Hematopoietic multipotent progenitor cell treated with erythropoietin and hydrocortisone succinate and interleukin-3 and kit ligand, for 8 days (in vitro differentiated cells): ENCODE measurements around the gene MMP25.
"Not testable (repeated sequence)": the region's sequence is repeated elsewhere in the genome, so short reads cannot be mapped to it uniquely, and the experiment has no call there.

Experiments
- DNase-seq: peaks from one replicate; pipeline ENCODE4 v3.0.0-alpha.2; 2015

Gene MMP25

DNA sequence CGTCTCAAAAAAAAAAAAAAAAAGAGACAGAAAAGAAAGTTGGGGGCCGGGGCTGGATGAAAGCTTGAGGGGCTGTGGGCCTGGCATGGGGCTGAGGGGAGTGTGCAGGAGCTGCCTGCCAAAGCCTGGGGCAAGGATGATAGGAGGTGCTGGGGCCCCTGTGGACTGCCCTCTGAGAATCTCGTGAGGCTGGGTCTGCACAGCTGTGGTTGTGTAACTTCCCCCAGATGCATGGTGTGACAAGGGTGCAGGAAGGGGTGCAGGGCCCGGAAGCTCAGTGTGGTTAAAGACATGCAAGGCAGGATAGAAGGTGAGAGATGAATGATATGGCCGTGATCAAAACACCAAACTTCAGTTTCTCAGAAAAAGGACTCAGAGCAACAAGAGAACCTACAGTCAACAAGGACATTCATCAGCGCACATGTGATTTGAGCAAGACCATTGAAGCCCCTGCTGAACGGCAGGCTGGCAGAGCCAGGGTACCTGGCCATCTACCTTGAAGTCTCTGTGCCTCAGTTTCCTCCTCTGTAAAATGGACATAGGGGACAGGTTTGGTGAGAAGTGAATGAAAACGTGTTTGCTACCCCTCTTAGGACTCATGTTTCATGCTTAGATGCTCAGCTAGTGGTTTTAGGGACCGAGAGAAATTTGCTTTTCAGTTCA is 28.6 kb downstream of the MMP25 start:
- DNase-seq, result peak; percentile 41

DNA sequence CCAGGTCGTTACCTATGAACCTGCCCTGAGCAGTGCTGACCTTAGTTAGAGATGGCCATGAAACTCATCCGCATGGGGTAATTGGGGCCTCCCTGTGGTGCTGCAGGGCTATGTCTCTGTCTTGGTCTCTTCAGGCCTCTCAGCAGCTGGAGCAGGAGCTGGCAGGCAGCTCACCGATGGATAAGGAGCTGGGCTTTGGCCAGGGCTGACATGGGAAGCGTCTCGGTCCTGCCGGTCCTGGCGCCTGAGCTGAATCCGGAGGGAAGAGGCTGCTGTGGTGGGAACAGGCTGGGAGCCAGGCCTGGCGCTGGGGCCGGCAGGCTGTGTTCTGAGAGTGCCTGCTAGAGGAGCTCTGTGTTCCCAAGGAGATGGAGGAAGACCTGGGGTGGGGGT is 29.2 kb downstream of the MMP25 start:
- no peak for DNase-seq

DNA sequence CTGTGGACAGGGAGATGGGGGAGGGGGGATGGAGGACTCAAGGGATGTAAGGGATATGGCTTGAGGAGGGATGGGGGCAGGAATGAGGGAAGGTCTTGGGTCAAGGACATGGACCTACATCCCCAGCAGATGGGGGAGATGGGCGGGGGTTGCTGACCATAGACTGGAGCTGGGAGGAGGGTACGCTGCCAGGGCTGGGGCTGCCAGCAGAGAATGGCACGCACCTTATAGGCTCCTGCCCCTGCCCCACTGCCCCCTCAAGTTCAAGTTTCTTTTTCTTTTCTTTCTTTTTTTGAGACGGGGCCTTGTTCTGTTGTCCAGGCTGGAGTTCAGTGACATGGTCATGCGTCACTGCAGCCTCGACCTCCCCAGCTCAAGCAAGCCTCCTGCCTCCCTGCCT is 29.6 kb downstream of the MMP25 start:
- not testable (repeated sequence) for DNase-seq

DNA sequence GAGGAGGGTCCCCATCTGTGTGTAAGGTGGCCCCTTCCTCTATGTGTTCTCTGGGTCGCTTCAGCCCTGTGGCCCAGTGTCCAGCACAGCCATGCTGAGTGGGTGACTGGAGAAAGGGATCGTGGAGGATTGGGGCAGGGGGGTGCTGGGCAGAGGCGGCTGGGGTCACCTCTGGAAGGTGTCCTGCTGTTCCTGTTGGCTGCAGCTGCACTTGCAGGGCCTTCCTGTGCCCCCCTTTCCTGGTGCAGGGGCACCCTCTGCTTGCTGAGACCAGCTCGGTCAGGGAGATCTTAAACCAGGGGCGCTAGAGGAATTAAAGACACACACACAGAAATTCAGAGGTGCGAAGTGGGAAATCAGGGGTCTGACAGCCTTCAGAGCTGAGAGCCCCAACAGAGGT is 30.2 kb downstream of the MMP25 start:
- no peak for DNase-seq

DNA sequence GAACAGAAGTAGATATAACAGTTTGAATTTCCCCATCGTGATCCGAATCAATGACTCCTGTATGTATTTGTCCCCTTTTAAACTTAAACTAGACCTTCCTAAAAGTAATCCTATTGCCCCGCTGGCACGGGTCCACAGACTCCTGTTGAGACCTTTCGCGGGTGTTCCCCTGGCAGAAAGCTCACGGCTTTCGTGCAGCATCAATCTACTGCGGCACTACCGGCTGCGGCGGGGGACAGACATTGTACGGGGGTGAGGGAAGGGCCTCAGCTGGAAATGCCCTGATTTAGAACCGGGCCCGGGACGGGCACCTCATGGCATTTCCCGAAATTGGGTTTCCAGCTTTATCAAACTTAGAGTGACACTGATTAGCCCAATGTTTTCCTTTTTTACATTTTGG is 33.7 kb downstream of the MMP25 start:
- no peak for DNase-seq

GRCh38 chr16:3081957-3082356 is 35.6 kb downstream of the MMP25 start:
- not testable (repeated sequence) for DNase-seq

- DNase-seq, result not testable (repeated sequence)
These were observed 37.0 kb downstream of the MMP25 start for GRCh38 chr16:3083408-3083807.

DNA sequence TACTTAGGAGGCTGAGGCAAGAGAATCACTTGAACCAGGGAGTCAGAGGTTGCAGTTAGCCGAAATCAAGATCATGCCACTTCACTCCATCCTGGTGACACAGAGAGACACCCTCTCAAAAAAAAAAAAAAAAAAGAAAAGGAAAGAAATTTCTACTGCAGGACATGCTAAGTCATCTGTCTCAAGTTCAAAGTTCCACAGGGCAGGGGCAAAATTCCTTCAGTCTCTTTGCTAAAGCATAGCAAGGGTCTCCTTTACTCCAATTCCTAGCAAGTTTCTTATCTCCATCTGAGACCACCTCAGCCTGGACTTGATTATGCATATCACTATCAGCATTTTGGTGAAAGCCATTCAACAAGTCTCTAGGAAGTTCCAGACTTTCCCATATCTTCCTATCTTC is 38.1 kb downstream of the MMP25 start:
- DNase-seq, result no peak

- no peak for DNase-seq
These were observed 38.8 kb downstream of the MMP25 start for GRCh38 chr16:3084969-3085670.

- DNase-seq, result no peak
These were observed 39.7 kb downstream of the MMP25 start for GRCh38 chr16:3085868-3086595.

GRCh38 chr16:3086596-3087242 is 40.4 kb downstream of the MMP25 start:
- no peak for DNase-seq

- DNase-seq, result no peak
These were observed 41.2 kb downstream of the MMP25 start for GRCh38 chr16:3087243-3088235.

DNA sequence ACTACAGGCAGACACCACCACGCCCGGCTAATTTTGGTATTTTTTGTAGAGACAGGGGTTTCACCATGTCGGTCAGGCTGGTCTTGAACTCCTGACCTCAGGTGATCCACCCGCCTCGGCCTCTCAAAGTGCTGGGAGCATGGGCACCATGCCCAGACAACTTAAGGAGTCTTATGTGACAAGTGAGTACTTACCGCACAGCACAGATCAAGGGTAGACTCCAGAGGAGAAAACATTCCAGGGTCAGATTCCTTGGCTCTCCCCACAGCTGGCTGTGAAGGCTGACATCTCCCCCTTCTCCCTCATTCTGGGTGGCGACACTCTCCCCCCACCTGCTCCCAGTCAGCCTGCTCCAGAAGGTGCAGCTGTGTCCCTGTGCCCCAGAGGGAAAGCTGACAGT is 42.1 kb downstream of the MMP25 start:
- no peak for DNase-seq

DNA sequence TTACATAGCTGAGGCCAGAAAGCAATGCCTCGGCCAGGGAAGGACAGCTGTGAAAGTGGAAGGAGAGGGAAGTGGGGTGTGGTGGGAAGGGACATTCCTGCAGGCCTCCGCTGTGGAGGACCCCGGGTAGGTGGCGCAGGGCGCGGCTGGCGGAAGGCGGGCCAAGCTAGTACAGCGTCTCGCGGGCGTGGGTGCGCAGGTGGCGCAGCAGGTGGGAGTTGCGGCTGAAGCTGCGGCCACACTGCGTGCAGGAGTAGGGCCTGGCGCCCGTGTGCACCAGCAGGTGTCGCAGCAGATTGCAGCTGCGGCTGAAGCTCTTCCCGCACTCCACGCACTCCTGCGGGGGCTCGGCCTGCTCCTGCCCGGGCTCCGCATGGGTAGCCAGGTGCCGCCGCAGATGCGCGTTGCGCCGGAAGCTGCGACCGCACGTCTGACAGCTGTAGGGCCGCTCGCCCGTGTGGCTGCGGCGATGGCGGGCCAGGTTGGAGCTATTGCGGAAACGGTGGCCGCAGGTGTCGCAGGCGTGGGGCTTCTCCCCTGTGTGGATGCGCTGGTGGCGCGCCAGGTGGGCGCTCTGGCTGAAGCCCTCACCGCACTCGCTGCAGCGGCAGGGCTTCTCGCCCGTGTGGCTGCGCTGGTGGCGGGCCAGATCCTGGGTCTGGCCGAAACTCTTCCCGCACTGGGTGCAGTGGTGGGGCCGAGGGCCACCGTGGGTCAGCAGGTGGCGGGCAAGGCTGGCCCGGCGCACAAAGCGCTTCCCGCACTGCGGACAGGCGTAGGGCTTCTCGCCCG is 42.8 kb downstream of the MMP25 start:
- DNase-seq, result no peak

DNA sequence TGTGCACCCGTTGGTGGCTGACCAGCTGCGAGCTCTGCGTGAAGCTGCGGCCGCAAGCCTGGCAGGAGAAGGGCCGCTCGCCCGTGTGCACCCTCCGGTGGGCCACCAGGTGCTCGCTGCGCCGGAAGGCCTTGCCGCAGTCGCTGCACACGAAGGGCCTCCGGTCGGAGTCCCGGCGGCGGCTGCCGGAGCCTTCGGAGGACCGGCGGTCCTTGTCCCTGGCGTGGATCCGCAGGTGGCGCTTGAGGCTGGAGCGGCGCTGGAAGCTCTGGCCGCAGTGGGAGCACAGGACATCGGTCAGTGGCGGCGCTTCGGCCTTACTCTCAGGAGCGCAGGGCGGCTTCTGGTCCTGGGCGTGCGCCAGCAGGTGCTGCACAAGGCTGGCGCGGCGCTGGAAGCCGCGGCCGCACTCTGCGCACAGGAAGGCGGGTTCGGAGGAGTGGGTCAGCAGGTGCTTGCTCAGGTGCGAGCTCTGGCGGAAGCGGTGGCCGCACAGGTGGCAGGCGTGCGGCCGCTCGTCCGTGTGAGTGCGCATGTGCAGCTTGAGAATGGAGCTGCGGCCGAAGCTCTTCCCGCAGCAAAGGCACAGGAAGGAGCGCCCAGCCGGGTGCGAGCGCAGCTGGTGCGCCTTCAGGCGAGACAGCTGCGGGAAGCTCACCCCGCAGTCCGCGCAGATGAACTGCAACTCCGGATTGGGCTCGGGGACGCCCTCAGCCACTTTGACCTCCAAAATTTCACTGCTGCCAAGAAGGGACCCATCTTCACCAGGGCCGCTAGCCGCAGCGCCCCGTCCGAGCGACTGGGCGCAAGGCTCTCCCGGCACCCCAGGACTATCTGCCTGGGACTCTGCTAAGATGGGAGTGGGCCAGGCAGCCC is 43.6 kb downstream of the MMP25 start:
- DNase-seq, result no peak

DNA sequence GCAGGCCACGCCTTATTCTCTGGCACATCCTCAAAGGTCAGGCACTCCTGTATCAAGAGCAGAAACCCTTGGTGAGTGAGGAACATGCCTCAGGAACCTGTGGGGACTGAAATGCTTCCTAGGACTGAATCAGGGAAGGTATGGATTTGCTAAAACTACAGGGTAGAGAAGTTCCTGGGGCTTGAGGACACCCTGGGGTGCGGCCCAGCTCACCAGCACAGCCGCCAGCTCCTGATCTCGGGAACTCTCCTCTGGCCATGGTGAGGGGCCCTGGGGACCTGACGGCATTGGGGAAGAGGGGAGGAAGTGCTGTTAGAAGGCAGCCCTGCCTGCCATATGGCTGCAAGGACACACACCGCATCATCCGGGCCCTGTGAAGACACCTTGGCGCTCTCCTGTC is 45.2 kb downstream of the MMP25 start:
- no peak for DNase-seq

- DNase-seq, result no peak
These were observed 46.2 kb downstream of the MMP25 start for GRCh38 chr16:3092501-3092941.

DNA sequence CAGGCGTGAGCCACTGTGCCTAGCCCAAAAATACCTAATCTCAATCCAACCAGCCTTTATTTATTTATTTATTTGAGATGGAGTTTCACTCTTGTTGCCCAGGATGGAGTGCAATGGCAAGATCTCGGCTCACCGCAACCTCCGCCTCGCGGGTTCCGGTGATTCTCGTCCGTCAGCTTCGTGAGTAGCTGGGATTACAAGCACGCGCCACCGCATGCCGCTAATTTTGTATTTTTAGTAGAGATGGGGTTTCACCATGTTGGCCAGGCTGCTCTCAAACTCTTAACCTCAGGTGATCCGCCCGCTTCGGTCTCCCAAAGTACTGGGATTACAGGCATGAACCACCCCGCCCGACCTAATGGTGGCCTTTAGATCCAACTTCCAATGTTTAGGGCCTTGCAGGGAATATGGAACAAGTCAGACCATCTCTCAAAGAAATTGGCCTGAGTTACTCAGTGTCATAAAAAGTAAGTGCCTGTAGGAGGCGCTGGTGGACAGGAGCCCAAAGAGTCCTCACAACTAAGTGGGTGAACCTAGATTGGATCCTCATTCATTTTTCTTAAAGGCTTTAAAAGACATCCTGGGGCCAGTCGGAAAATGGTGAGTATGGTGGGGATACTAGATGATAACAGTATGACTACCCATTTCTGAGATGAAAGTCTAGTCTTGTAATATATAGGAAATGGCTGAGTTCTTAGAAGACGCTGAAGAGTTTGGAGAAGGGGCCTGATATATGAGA is 48.1 kb downstream of the MMP25 start:
- peak; percentile 82 for DNase-seq

GRCh38 chr16:3095869-3096268 is 49.5 kb downstream of the MMP25 start:
- peak; percentile 81 for DNase-seq

- no peak for DNase-seq
These were observed 50.0 kb downstream of the MMP25 start for GRCh38 chr16:3096362-3096761.
